OCI-LY1 (cell line): ENCODE data around the gene KRT26.
"Not testable (repeated sequence)": the region's sequence is repeated elsewhere in the genome, so short reads cannot be mapped to it uniquely, and the experiment has no call there.

Experiments
- H2AFZ ChIP-seq: fragments of 200-600 bp; sonication (generic), shearing (Covaris generic); 2 replicates; pipeline ENCODE4 v1.6.0; 2014; ENCODE audit warnings: antibody characterized with exemption, mild to moderate bottlenecking, low read length
- H3F3A ChIP-seq: fragments of 200-600 bp; sonication (generic), shearing (Covaris generic); 2 replicates; pipeline ENCODE4 v1.6.0; 2014; ENCODE audit warnings: mild to moderate bottlenecking, antibody characterized with exemption, low read length, moderate library complexity; ENCODE audit not compliant: insufficient read depth
- H3K27ac ChIP-seq: fragments of 200-600 bp; sonication (generic); 2 replicates; pipeline ENCODE4 v1.5.1; 2014; ENCODE audit warnings: low read length, mixed run types, mild to moderate bottlenecking, low read depth; ENCODE audit not compliant: poor library complexity, severe bottlenecking
- H3K27me3 ChIP-seq: fragments of 200-600 bp; sonication (generic); 2 replicates; pipeline ENCODE4 v1.6.0; 2014; ENCODE audit warnings: antibody characterized with exemption, mild to moderate bottlenecking, low read length, moderate library complexity; ENCODE audit not compliant: insufficient read depth
- H3K36me3 ChIP-seq: fragments of 200-600 bp; sonication (generic); 2 replicates; pipeline ENCODE4 v1.6.1; 2014; ENCODE audit warnings: mild to moderate bottlenecking, antibody characterized with exemption, low read length, moderate library complexity, mixed read lengths; ENCODE audit not compliant: insufficient read depth
- H3K4me1 ChIP-seq: fragments of 200-600 bp; sonication (generic); 2 replicates; pipeline ENCODE4 v1.5.1; 2014; ENCODE audit warnings: mild to moderate bottlenecking, low read length, moderate library complexity; ENCODE audit not compliant: insufficient read depth, severe bottlenecking
- H3K4me2 ChIP-seq: fragments of 200-600 bp; sonication (generic), shearing (Covaris generic); 2 replicates; pipeline ENCODE4 v1.6.1; 2014; ENCODE audit warnings: low read length
- H3K4me3 ChIP-seq: fragments of 200-600 bp; sonication (generic); 2 replicates; pipeline ENCODE4 v1.5.1; 2014; ENCODE audit warnings: low read length, low read depth, mild to moderate bottlenecking, mixed read lengths; ENCODE audit not compliant: poor library complexity, severe bottlenecking
- H3K79me2 ChIP-seq: fragments of 200-600 bp; shearing (Covaris generic); 2 replicates; pipeline ENCODE4 v1.6.1; 2016; ENCODE audit warnings: mixed run types, low read length, mixed read lengths; ENCODE audit not compliant: insufficient read depth
- H3K9ac ChIP-seq: fragments of 200-600 bp; sonication (generic), shearing (Covaris generic); 2 replicates; pipeline ENCODE4 v1.6.1; 2014; ENCODE audit warnings: mild to moderate bottlenecking, low read length, mixed read lengths
- H3K9me2 ChIP-seq: fragments of 200-600 bp; sonication (generic), shearing (Covaris generic); 2 replicates; pipeline ENCODE4 v1.6.1; 2014; ENCODE audit warnings: low read depth, mild to moderate bottlenecking, low read length, mixed read lengths
- H3K9me3 ChIP-seq: fragments of 200-600 bp; shearing (Covaris generic); 2 replicates; pipeline ENCODE4 v1.6.1; 2014; ENCODE audit warnings: low read length, mixed read lengths
- H4K20me1 ChIP-seq: fragments of 200-600 bp; sonication (generic), shearing (Covaris generic); 2 replicates; pipeline ENCODE4 v1.6.0; 2016; ENCODE audit warnings: mild to moderate bottlenecking, low read length; ENCODE audit not compliant: insufficient read depth
- CTCF ChIP-seq: fragments of 200-600 bp; sonication (generic), shearing (Covaris generic); IDR thresholded peaks from 2 replicates; pipeline ENCODE4 v1.5.1; 2017; ENCODE audit warnings: mild to moderate bottlenecking, antibody characterized with exemption, low read length, moderate library complexity, mixed read lengths
- EZH2 ChIP-seq: fragments of 200-600 bp; sonication (generic), shearing (Covaris generic); IDR thresholded peaks from 2 replicates; pipeline ENCODE4 v1.8.0; 2017; ENCODE audit warnings: borderline replicate concordance, mixed run types, mild to moderate bottlenecking, antibody characterized with exemption, low read length, moderate library complexity, mixed read lengths

The KRT26 gene

GRCh38 chr17:40817103-40817682 is 45.2 kb upstream of the KRT26 start:
- Histone ChIP-seq H2AFZ (no peak overlapping the region), H4K20me1 (no peaks in the 10 kb centered on the region), H3K27ac (no peak overlapping the region), H3K79me2 (no peaks in the 10 kb centered on the region), H3K9ac (no peak overlapping the region), H3K4me3 (no peak overlapping the region), H3K9me3 (peaks cover 3% of the 10 kb centered on the region; the same call in 1 of the 2 replicates), H3K36me3 (peaks cover 28% of the 10 kb centered on the region), H3K4me1 (peaks cover 15% of the 10 kb centered on the region), H3K27me3 (no peaks in the 10 kb centered on the region), H3F3A (no peaks in the 10 kb centered on the region; the same call in 1 of the 2 replicates), H3K9me2 (no peaks in the 10 kb centered on the region), H3K4me2 (no peak overlapping the region)
- TF ChIP-seq EZH2: no peak
- TF ChIP-seq CTCF: no peak

GRCh38 chr17:40816569-40816968 is 44.6 kb upstream of the KRT26 start:
- no peaks in the 10 kb centered on the region for H3K9me2 ChIP-seq
- H3K9ac ChIP-seq: no peak overlapping the region
- H3K4me3 ChIP-seq: no peak overlapping the region
- no peak overlapping the region for H3K4me2 ChIP-seq
- peaks cover 28% of the 10 kb centered on the region for H3K36me3 ChIP-seq
- H3F3A ChIP-seq: no peaks in the 10 kb centered on the region; the same call in 1 of the 2 replicates
- TF ChIP-seq CTCF (no peak), EZH2 (no peak)
- H4K20me1 ChIP-seq: no peaks in the 10 kb centered on the region
- H3K4me1 ChIP-seq: peaks cover 15% of the 10 kb centered on the region
- H2AFZ ChIP-seq: no peak overlapping the region
- H3K9me3 ChIP-seq: peaks cover 3% of the 10 kb centered on the region; the same call in 1 of the 2 replicates
- no peaks in the 10 kb centered on the region for H3K27me3 ChIP-seq
- H3K27ac ChIP-seq: no peak overlapping the region
- H3K79me2 ChIP-seq: no peaks in the 10 kb centered on the region

GRCh38 chr17:40815381-40815780 is 43.4 kb upstream of the KRT26 start:
- no peak for TF ChIP-seq CTCF
- no peak for TF ChIP-seq EZH2
- H3K4me2 ChIP-seq: no peak overlapping the region
- H3K9me2 ChIP-seq: no peaks in the 10 kb centered on the region
- no peaks in the 10 kb centered on the region for H3K27me3 ChIP-seq
- no peak overlapping the region for H2AFZ ChIP-seq
- H3K4me3 ChIP-seq: no peak overlapping the region
- H3K9me3 ChIP-seq: peaks cover 3% of the 10 kb centered on the region; the same call in 1 of the 2 replicates
- H3K79me2 ChIP-seq: no peaks in the 10 kb centered on the region
- no peaks in the 10 kb centered on the region for H4K20me1 ChIP-seq
- H3F3A ChIP-seq: no peaks in the 10 kb centered on the region; the same call in 1 of the 2 replicates
- no peak overlapping the region for H3K27ac ChIP-seq
- no peak overlapping the region for H3K9ac ChIP-seq
- H3K4me1 ChIP-seq: peaks cover 15% of the 10 kb centered on the region
- peaks cover 28% of the 10 kb centered on the region for H3K36me3 ChIP-seq

- not testable (repeated sequence) for H3K27ac ChIP-seq, H3K9me3 ChIP-seq, H3K4me3 ChIP-seq, H3F3A ChIP-seq, H3K79me2 ChIP-seq, H3K27me3 ChIP-seq, H3K9ac ChIP-seq, H3K4me2 ChIP-seq, H3K9me2 ChIP-seq, H2AFZ ChIP-seq, H4K20me1 ChIP-seq
- peaks cover 13% of the 10 kb centered on the region for H3K4me1 ChIP-seq
- peaks cover 21% of the 10 kb centered on the region for H3K36me3 ChIP-seq
Measured at GRCh38 chr17:40814657-40815056, 42.7 kb upstream of the KRT26 start.
